CD14-positive monocyte (primary cell): ENCODE results near the gene SKIC3. TPM values are rescaled to one million over a fixed set of nuclear protein-coding genes. Genes with fewer than 3 reads are reported as not detected.

ENCODE experiments used
- DNase-seq, 3 donors: peaks; one replicate each; pipeline ENCODE4 v3.0.0-alpha.2; 2011 to 2022
- H2AFZ ChIP-seq: 2 replicates; pipeline ENCODE4 v1.6.0; 2012; ENCODE audit warnings: mild to moderate bottlenecking, low read depth, low read length, inconsistent platforms; ENCODE audit not compliant: insufficient read depth, poor library complexity, severe bottlenecking
- H3K27ac ChIP-seq, 2 donors: 1 replicate in 1 of 2; 2 replicates in 1 of 2; pipeline ENCODE4 v1.5.1; 2012 to 2013; ENCODE audit warnings: low read length in 2 of 2, control low read depth in 1 of 2, inconsistent platforms in 1 of 2, low read depth in 1 of 2, mild to moderate bottlenecking in 1 of 2
- H3K27me3 ChIP-seq, 2 donors: one replicate each; pipeline versions ENCODE4 v1.6.0 to v1.6.1; 2011 to 2013; ENCODE audit warnings: low read length in 2 of 2; ENCODE audit not compliant: control insufficient read depth in 2 of 2, insufficient read depth in 2 of 2
- H3K36me3 ChIP-seq, 2 donors: replicated peaks in 1 of 2; 1 replicate in 1 of 2; 2 replicates in 1 of 2; pipeline versions ENCODE4 v1.5.1 to v1.6.1; 2012 to 2013; ENCODE audit warnings: low read length in 2 of 2, control low read depth in 1 of 2, inconsistent platforms in 1 of 2, mild to moderate bottlenecking in 1 of 2; ENCODE audit not compliant: insufficient read depth in 2 of 2, control insufficient read depth in 1 of 2
- H3K4me1 ChIP-seq, 2 donors: 1 replicate in 1 of 2; 2 replicates in 1 of 2; pipeline versions ENCODE4 v1.5.1 to v1.6.1; 2012 to 2013; ENCODE audit warnings: low read length in 2 of 2, control low read depth in 1 of 2, inconsistent platforms in 1 of 2, mild to moderate bottlenecking in 1 of 2, moderate library complexity in 1 of 2; ENCODE audit not compliant: insufficient read depth in 2 of 2, control insufficient read depth in 1 of 2
- H3K4me2 ChIP-seq: replicated peaks from 2 replicates; pipeline ENCODE3; 2012; ENCODE audit warnings: low read length, moderate library complexity, mild to moderate bottlenecking; ENCODE audit not compliant: poor library complexity, severe bottlenecking; ENCODE audit errors: extremely low read depth
- H3K4me3 ChIP-seq, 3 experiments: fragments of 200-600 bp in 1 of 3; sonication (generic) in 1 of 3; replicated peaks in 1 of 3; 1 replicate in 2 of 3; 2 replicates in 1 of 3; pipeline ENCODE4 v1.5.1; 2011 to 2013; ENCODE audit warnings: low read length in 3 of 3, mild to moderate bottlenecking in 3 of 3, control low read depth in 2 of 3, low read depth in 2 of 3, inconsistent platforms in 1 of 3, moderate library complexity in 1 of 3
- H3K79me2 ChIP-seq: 2 replicates; pipeline ENCODE4 v1.6.0; 2012; ENCODE audit warnings: mild to moderate bottlenecking, control low read depth, inconsistent platforms, low read length, moderate library complexity; ENCODE audit not compliant: insufficient read depth
- H3K9ac ChIP-seq: 2 replicates; pipeline ENCODE4 v1.6.0; 2017; ENCODE audit warnings: low read length, mild to moderate bottlenecking; ENCODE audit not compliant: insufficient read depth, poor library complexity, severe bottlenecking
- H3K9me3 ChIP-seq, 2 donors: replicated peaks in 1 of 2; 1 replicate in 1 of 2; 2 replicates in 1 of 2; pipeline versions ENCODE4 v1.5.1 to v1.6.1; 2012 to 2013; ENCODE audit warnings: low read length in 2 of 2, control low read depth in 1 of 2; ENCODE audit not compliant: control insufficient read depth in 1 of 2, insufficient read depth in 1 of 2
- H4K20me1 ChIP-seq: 2 replicates; pipeline ENCODE4 v1.6.0; 2012; ENCODE audit warnings: mild to moderate bottlenecking, low read length, control low read depth, moderate library complexity; ENCODE audit not compliant: insufficient read depth
- H3K27ac Mint-ChIP-seq, 7 donors: one replicate each; pipeline ENCODE4 v1.8.0; 2020; ENCODE audit warnings: mild to moderate bottlenecking in 7 of 7, mixed read lengths in 7 of 7, moderate library complexity in 6 of 7, inconsistent platforms in 2 of 7
- H3K27me3 Mint-ChIP-seq, 3 donors: one replicate each; pipeline ENCODE4 v1.8.0; 2021 to 2022; ENCODE audit warnings: low read depth in 3 of 3, mild to moderate bottlenecking in 3 of 3, mixed read lengths in 3 of 3, moderate library complexity in 3 of 3, inconsistent platforms in 1 of 3
- H3K36me3 Mint-ChIP-seq, 2 donors: one replicate each; pipeline ENCODE4 v1.8.0; 2020; ENCODE audit warnings: mixed read lengths in 2 of 2, inconsistent platforms in 1 of 2, mild to moderate bottlenecking in 1 of 2
- H3K4me1 Mint-ChIP-seq: one replicate; pipeline ENCODE4 v1.8.0; 2020; ENCODE audit warnings: mild to moderate bottlenecking, mixed read lengths
- H3K4me3 Mint-ChIP-seq, 2 donors: one replicate each; pipeline ENCODE4 v1.8.0; 2020; ENCODE audit warnings: mild to moderate bottlenecking in 2 of 2, mixed read lengths in 2 of 2, moderate library complexity in 1 of 2
- H3K9me3 Mint-ChIP-seq, 7 donors: one replicate each; pipeline ENCODE4 v1.8.0; 2020 to 2022; ENCODE audit warnings: mixed read lengths in 7 of 7, mild to moderate bottlenecking in 6 of 7, moderate library complexity in 6 of 7, inconsistent platforms in 2 of 7
- CTCF ChIP-seq: fragments of 200-600 bp; IDR thresholded peaks from one replicate; pipeline ENCODE4 v1.8.0; 2022; ENCODE audit warnings: antibody characterized with exemption, mild to moderate bottlenecking
- WGBS: methylation state at CpG from one replicate; pipeline ENCODE4 v1.1.5; 2013; ENCODE audit warnings: missing lambda C conversion rate; ENCODE audit not compliant: insufficient coverage; 5-methylcytosine and 5-hydroxymethylcytosine counted together
- intact Hi-C, 2 donors: fragments of 100-400 bp; cut with micrococcal nuclease; formaldehyde crosslinking; loops; one replicate each; pipeline versions ENCODE4 v1.15.0 to v1.15.1; 2023
- polyA plus RNA-seq, 3 donors: library from polyadenylated mRNA; depleted of rRNA in 1 of 3; unstranded in 2 of 3; stranded (reverse) in 1 of 3; fragments of 300-500 nt in 2 of 3; fragments of >200 nt in 1 of 3; fragmentation: Illumina TruSeq in 2 of 3; gene quantifications; 1 replicate in 2 of 3; 2 replicates in 1 of 3; pipeline ENCODE4 v1.2.3, GENCODE V29; 2012 to 2021

Gene SKIC3
- polyA plus RNA-seq, 3 donors, result 13.7 to 24.6 (median 17.6) TPM

GRCh38 chr5:95562282-95562681 is 7.5 kb upstream of the SKIC3 start:
- Mint-ChIP-seq H3K27me3 (no peaks in the 10 kb centered on the region), H3K27ac (no peak overlapping the region), H3K4me3 (no peak overlapping the region), H3K9me3 (no peaks in the 10 kb centered on the region), H3K4me1 (no peaks in the 10 kb centered on the region), H3K36me3 (no peaks in the 10 kb centered on the region)
- Histone ChIP-seq H4K20me1 (no peaks in the 10 kb centered on the region), H3K27ac (no peak overlapping the region), H3K9me3 (no peaks in the 10 kb centered on the region), H3K9ac (no peak overlapping the region), H3K4me3 (no peak overlapping the region), H3K4me2 (no peak overlapping the region), H3K4me1 (no peaks in the 10 kb centered on the region), H3K36me3 (no peaks in the 10 kb centered on the region), H3K79me2 (no peaks in the 10 kb centered on the region), H3K27me3 (no peaks in the 10 kb centered on the region), H2AFZ (no peak overlapping the region)
- no peak for TF ChIP-seq CTCF
- WGBS, result no CpG with 5 or more reads among the region's 1 CpG
- intact Hi-C loops, result no loop called here
- no peak for DNase-seq

GRCh38 chr5:95557841-95558240 is 3.1 kb upstream of the SKIC3 start:
- H3K9me3 Mint-ChIP-seq, result no peaks in the 10 kb centered on the region
- no peak overlapping the region for H3K27ac Mint-ChIP-seq
- intact Hi-C loops, result loop anchor here in 1 of 2 donors (5.0 kb wide), 1 partner anchor 289 kb away; no protein-coding TSS in a partner anchor

More at GRCh38 chr5:95557841-95558240, 3.1 kb upstream of the SKIC3 start:
- Histone ChIP-seq H4K20me1 (no peaks in the 10 kb centered on the region), H3K9ac (no peak overlapping the region), H3K4me3 (no peak overlapping the region), H3K79me2 (peaks cover 19% of the 10 kb centered on the region), H3K4me1 (peaks cover 20 to 25% of the 10 kb centered on the region in 2 donors), H3K9me3 (no peaks in the 10 kb centered on the region), H3K36me3 (peaks cover 0 to under 1% of the 10 kb centered on the region in 2 donors), H3K4me2 (no peak overlapping the region), H3K27me3 (no peaks in the 10 kb centered on the region), H2AFZ (no peak overlapping the region), H3K27ac (no peak overlapping the region)
- peaks cover 20% of the 10 kb centered on the region for H3K4me1 Mint-ChIP-seq
- TF ChIP-seq CTCF, result no peak
- DNase-seq, result no peak
- H3K36me3 Mint-ChIP-seq, result peaks cover 1 to 2% of the 10 kb centered on the region in 2 donors
- H3K27me3 Mint-ChIP-seq, result no peaks in the 10 kb centered on the region
- H3K4me3 Mint-ChIP-seq, result no peak overlapping the region
- 100% methylated on average over 1 of the region's 2 CpGs for WGBS
